ENCODE measurements around the gene RANBP9.

RANBP9 gene

DNA sequence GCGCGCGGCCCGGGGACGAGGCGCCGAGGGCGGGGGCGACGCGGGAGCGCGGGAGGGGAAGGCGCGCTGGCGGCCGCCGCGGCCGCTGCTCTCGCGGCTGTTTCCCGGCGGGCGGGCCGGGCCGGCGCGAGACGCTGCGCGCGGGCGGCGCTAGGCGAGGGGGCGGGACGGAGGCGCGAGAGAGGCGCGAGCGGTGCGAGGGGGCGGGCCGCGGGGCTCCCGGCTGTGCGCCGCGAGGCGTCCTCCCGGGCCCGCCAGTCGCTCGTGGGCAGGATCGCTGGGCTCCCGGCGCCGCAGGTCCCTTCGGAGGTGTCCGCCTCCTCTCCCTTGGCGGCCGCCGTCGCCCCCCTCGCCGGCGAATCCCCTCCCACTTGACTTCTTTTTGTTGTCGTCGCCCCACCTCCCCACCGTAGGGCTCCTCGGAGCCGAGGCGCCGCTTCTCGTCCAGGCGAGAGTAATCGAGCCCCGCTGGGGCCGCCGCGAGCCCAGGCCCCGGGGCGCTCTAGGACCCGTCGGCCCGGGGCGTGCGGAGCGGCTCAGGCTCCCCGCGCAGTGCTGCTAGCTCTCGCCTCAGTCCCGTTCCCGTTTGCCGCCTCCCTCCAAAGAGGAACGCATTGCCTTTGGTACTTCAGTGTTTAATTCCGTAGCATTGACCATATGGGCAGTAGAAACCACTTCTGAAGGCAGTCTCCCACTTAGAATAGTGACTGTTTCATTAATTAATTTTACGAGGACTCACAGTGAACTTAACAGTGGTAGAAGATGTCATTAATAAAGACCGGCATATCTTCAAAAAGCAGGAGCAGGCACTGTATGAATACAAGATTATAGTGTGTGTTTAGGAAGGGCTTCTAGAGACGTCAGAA lies at the start of gene RANBP9:
Gene RANBP9 (minus strand): TSS at position 103 of the 866 bp plus-strand sequence. CDS start 330 bp downstream, outside the sequence.
- DNase-seq: peak; percentile 81

DNA sequence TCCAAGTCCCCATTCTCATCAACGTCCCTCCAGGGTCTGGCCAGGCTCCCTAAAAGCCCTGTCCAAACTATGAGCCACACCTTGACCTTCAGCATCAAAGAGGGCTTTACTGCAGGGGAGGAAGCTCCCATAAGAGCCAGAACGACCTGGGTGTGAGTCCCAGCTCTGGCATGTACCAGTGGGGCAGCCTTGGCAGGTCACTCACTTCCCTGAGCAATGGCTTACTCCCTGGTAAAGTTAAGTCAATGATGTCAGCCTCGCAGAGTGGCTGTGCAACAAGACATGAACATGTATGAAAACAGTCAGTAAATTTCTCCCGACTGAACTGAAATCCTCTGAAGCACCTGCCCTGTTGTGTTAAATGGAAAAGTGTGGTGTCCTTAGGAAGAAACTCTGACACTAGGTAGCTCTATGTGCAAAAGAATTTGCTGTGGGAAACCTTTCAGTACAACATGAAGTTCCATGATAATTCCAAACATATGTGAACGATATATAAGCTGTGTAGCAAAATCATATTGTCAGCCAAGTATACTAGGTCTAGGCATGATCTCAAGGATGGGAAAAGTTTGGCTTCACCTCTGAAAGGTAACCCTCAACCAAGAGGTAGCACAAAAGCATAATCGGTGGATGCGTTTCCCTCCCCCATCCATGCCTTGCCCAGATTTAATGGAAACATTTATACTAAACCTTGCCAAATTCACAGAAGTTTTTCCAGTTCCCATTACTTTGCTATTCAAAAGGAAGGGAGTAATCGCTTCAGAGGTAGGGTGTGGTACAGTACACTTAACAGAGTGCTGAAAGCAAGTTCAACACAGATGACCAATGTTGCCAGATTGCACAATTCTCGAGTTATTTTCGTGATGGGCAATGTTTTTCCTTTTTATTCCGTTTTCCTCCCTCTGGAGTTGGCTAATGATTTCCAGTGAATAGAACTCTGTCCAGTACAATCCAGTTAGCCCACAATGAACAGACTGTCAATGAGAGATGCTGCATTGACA lies 49.0 kb upstream of the RANBP9 start:
- no peak for DNase-seq

DNA sequence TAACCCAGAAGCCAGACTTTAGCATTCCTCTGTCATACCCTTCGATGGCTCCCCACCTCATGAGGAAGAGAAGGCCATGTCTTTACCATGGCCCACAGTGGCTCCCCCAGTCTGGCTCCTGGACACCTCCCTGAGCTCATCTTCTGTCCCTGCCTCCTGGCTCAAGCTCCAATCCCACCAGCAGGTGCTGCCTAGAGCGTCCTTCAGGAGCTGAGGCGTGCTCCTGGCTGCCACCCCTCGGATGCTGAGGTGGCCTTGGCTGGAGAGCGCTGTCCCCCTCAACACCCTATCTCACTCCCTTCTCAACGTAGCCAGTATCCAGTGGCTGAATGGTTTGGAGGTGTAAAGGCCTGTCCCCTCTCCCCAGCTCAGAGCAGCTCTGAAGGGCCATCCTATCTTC lies 47.4 kb upstream of the RANBP9 start:
- no peak for DNase-seq

DNA sequence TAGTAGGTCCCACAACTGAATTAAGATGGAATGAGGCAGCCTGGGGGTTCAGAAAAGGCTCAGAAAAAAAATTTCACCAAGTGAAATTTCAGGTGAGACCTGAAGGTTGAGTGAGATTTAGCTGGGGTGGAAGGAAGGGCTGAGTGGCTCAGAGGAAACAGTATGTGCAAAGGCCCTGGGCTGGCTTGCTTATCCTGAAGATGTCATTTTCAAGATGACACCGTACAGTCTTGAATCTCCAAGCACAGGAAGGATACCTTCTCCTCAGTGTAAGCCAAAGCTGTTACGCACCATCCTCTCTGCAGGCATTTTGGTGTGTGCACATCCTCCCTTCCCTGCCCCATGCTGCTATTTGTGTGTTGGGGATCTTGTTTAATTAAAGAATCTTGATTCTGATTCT lies 43.0 kb upstream of the RANBP9 start:
- DNase-seq: no peak

DNA sequence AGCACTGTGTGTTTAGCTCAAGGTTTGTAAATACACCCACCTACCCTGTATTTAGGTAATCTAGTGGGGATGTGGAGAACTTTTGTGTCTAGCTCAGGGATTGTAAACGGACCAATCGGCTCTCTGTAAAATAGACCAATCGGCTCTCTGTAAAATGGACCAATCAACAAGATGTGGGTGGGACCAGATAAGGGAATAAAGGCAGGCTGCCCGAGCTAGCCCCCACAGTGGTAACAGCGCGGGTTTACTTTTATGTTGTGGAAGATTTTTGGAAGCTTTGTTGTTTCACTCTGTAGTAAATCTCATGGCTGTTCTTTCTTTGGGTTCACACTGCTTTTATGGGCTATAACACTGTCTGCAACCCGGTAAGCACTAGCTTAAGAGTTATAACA lies 32.1 kb upstream of the RANBP9 start:
- no peak for DNase-seq

DNA sequence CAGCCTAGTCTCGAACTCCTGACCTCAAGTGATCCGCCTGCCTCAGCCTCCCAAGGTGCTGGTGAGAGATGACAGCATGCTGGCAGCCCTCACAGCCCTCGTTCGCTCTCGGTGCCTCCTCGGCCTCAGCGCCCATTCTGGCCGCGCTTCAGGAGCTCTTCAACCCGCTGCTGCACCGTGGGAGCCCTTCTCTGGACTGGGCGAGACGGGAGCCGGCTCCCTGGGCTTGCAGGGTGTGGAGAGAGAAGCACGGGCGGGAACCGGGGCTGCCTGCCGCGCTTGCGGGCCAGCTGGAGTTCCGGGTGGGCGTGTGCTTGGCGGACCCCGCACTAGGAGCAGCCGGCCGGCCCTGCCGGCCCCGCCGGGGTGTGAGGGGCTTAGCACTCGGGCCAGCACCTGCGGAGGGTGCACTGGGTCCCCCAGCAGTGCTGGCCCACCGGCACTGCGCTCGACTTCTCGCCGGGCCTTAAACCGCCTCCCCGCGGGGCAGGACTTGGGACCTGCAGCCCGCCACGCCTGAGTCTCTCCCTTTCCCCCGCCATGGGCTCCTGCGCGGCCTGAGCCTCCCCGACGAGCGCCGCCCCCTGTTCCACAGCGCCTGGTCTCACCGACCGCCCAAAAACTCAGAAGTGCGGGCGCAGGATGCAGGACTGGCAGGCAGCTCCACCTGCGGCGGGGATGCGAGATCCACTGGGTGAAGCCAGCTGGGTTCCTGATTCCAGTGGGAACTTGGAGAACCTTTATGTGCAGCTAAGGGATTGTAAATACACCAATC lies 31.5 kb upstream of the RANBP9 start:
- DNase-seq: no peak

DNA sequence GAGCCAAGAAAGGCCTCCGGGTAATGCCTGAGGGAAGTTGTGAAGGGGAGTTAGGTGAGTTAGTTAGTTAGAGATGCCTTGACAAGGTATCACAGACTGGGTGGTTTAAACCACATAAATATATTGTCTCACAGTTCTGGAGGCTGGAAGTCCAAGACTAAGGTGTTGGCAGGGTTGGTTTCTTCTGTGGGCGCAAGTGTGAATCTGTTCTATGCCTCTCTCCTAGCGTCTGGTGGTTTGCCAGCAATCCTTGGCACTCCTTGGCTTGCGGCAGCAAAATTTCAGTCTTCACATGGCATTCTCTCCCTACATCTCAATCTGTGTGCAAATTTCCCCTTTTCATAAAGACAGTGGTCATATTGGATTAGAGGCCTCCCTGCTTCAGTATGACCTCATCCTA lies 29.7 kb upstream of the RANBP9 start:
- DNase-seq: no peak

DNA sequence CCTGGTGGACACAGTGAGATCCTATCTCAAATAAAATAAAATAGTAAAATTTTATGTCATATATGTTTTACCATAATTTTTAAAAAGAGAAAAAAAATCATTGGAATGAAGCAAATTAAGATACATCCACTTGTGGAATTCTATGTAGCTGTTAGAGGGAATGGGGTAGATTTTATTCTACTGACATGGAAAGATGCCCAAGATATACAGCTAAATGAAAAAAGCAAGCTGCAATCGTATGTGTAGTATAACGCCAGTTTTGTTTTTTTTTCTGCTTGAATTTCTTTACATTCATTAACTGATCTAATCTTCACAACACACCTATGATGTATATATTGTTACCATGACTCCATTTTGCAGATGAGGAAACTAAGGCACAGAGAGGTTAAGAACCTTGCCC lies 23.4 kb upstream of the RANBP9 start:
- no peak for DNase-seq

DNA sequence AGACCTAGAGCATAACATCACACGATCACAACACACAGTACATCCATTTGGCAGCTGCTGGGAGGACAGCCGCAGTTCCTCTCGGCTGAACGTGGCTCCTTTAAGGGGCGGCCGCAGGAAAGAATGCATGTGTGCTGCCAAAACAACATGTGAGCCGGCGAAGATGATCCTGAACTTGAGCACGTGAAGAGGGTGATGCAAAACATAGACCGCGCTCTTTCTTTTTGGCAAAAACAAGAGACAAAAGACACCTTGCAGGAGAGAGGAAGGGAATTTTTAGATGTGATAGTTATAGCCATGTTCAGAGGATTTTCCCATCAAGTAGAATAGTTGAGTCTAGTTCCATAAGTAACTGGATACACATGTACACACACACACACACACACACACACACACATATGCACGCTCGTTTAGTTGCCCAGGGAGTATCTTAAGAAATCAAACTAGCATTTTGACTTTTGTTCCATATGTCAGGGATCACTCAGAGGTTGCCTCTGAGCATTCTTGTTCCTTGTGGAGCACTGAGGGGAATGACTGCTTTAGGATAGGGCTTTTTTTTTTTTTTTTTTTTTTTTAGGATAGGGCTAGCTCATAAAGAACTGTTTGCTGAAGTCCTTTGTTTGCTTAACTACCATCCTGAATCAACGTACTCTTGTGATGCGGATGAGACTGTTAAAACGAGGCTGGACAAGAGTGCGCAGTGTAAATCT lies 21.7 kb upstream of the RANBP9 start:
- no peak for DNase-seq

DNA sequence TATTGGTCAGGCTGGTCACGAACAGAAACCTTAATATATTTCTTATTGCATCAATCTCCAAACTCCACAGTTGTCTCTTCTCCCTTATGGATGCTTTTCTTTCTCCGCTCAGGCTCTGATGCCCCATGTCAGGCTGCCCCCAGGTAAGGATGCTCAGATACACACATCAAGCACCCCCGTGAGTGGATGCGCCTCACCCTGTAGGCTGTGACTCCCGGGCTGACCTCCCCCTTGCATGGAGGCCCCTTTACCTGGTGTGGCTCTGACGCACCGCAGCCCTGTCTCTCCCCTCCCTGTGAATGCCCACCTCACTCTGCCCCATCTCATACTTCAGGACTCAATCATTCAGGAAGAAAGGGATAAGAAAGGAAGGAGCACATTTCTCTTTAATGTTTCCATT lies 19.1 kb upstream of the RANBP9 start:
- no peak for DNase-seq

DNA sequence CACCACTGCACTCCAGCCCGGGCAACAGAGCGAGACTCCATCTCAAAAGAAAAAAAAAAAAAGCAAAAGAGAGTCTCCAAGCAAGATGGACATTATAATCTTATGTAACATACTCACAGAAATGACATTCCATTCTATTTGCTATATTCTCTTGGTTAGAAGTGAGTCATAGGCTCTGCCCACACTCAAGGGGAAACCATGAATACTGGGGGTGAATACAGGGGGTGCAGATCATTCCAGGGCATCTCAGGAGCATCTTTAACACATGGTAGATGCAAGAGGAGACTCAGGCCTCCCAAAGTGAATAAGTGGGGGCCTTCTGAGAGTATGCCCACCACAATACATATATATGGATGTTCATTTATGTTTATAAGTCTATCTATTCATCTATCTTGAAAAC lies 18.3 kb upstream of the RANBP9 start:
- DNase-seq: no peak

DNA sequence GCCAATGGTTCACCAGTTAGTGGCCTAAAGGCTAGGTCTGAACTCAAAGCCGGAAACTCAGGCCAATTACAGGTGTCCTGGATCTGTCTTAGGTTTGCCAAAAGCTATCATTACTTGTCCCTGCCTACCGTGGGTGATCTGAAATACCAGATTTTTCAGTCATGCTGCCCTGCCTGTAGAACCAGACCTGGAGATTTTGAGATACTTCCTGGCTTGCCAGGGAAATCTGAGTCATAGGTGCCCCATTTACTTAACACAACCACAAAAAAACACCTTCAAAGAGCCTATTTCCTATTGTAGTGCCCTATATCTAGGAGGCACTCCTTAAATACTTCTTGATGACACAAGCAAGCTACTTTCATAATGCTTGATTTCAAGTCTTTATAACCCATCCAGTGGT lies 13.9 kb upstream of the RANBP9 start:
- no peak for DNase-seq

DNA sequence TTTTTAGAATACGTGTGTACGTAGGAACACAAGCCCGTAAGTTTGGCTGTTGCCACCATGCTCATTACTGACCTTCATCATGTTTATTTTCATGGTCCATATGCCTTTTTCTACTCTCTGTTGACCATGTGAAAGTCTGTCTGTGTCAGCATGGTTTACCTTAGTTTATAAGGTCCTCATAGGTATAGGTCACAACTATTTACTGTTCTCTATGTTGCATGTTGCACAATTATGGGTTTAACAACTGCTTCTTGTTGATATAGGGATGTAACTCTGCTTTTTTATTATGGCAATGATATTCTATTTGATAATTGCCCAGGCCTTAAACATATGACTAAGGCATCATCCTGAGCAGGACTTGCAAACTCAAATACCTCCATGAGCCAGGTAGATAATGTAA lies 13.4 kb upstream of the RANBP9 start:
- no peak for DNase-seq

DNA sequence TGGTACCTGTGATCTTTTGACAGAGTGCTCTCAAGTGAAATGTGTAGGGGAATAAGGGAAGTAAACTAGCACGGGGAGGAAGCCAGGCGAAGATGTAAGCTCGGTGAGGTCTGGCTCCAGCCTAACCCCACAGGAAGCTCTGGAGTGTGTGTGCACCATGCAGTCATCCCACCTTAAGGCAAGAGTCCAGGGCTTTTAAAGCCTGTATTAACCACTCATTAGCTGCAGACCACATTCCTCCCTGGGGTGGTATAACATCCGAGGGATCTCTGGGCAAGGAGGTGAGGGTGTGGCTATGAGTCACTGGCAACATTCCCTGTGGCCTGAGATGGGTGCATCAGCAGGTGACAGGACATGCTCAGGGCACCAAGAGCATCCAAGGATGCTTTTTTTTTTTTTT lies 12.5 kb upstream of the RANBP9 start:
- DNase-seq: no peak

DNA sequence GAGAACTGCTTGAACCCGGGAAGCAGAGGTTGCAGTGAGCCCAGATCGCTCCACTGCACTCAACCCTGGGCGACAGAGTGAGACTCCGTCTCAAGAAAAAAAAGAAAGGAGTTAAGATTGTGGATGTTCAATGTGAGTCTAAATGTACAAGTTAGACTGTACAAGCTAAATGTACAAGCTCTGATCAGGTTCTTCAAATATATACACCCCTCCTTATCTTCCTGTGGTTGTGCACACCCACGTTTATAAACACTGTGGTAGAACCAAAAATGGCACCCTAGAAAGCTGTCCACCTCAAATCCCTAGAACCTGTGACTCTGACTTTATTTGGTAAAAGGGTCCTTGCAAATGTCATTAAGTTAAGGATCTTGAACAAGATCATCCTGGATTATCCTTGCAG lies 11.2 kb upstream of the RANBP9 start:
- no peak for DNase-seq

DNA sequence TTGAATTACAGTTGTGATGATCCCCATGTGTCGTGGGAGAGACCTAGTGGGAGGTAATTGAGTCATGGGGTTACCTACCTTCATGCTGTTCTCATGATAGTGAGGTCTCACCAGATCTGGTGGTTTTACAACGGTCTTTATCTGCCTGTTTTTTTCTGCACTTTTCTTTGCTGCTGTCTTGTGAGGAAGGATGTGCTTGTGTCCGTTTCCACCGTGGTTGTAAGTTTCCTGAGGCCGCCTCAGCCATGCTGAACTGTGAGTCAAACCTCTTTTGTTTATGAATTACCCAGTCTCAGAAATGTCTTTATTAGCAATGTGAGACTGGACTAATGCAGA lies 6.5 kb upstream of the RANBP9 start:
- no peak for DNase-seq

DNA sequence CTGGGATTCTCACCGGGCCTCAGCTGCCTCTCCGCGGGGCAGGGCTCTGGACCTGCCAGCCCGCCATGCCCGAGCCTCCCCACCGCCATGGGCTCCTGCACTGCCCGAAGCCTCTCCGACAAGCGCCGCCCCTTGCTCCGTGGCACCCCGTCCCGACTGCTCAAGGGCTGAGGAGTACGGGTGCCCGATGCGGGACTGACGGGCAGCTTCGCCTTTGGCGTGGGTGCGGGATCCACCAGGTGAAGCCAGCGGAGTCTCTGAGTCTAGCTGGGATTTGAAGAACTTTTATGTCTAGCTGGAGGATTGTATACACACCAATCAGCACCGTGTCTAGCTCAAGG lies 5.3 kb upstream of the RANBP9 start:
- no peak for DNase-seq

DNA sequence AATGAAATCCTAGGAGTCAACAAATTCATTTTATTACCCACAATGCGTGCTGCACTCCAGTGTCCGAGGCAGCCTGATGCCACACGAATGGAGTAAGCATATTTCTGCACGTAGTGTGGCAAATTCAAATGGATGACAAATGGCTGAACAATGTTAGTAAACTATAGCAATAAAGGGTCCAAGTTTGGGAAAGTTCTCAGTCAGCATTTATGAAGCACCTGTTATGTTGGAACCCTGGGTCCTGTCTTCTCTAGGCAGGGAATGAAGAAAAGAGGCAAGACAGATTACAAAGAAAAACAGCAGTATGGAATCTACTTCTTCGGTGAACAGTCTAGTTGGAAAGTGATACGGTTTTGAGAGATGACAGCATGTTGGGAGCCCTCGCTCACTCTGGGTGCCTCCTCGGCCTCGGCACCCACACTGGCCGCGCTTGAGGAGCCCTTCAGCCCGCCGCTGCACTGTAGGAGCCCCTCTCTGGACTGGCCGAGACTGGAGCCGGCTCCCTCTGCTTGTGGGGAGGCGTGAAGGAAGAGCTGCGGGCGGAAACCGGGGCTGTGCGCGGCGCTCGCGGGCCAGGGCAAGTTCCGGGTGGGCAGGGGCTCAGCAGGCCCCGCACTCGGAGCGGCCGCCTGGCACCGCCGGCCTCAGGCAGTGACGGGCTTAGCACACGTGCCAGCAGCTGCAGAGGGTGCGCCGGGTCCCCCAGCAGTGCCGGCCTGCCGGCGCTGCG lies 4.8 kb upstream of the RANBP9 start:
- no peak for DNase-seq

DNA sequence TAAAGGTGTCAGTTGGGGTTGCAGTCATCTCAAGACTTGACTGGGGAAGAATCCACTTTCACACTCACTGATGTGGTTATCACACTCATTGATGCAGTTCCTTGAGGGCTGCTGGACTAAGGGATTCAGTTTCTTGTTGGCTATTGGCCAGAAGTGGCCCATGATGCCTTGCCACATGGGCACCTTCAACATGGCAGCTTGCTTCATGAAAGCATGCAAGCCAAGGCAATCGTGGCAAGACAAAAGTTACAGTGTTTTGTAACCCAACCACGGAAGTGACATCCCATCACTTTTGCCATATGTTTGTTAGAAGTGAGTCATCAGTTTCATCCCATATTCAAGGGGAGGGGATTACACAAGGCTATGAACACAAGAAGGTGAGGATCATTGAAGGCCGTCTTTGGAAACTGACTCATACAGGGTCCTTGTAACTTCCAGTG lies 3.8 kb upstream of the RANBP9 start:
- no peak for DNase-seq

DNA sequence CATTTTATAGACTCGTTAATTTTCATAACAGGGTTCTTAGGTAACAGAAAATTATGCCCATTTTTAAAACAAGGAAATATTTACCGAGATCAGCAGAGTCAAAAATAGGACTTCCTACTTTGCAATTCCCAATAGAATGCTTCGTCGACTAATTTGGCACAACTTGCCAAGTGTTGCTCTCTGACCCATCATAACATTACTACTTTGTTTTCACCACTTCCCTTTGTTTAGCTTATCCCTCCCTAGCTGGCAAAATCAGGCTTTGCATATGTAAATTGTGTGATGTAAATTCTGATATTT lies 914 bp upstream of the RANBP9 start:
- no peak for DNase-seq

DNA sequence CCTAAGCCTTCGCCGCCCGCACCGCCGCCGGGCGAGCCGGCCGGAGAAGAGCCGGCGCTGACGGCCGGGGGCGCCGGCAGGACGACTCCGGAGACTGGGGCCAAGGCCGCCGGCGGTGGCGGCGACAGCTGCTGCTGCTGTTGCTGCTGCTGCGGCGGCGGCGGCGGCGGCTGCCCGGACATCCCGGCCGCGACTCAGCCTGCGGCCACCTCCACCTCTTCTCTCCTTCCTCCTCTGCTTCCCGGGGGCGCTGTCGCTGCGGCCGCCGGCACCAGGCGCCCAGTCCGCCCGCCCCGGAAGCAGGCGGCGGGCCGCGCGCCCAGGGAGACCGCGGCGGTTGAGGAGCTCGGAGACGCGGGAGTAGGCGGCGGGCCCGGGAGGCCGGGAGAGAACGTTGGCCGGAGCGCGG lies 307 bp downstream of the RANBP9 start:
- peak; percentile 56 for DNase-seq

All from NCI-H1694 treated with DMSO at 0.1 percent for 48 hours (cell line).